GM19328 (cell line): ENCODE data around the gene POTEG.
"Not testable (repeated sequence)": the region's sequence is repeated elsewhere in the genome, so short reads cannot be mapped to it uniquely, and the experiment has no call there.

ENCODE experiments used
- ATAC-seq: cut with Tn5 transposase; IDR thresholded peaks from one replicate; pipeline ENCODE4 v1.9.1; 2021; ENCODE audit warnings: mild to moderate bottlenecking, moderate library complexity; ENCODE audit not compliant: unreplicated experiment

Gene POTEG

GRCh38 chr14:19374451-19374903 is 59.7 kb downstream of the POTEG start:
- not testable (repeated sequence) for ATAC-seq

- ATAC-seq = not testable (repeated sequence)
Measured at GRCh38 chr14:19372813-19373500, 61.2 kb downstream of the POTEG start.

- ATAC-seq = not testable (repeated sequence)
Measured at GRCh38 chr14:19371767-19372166, 62.4 kb downstream of the POTEG start.

- not testable (repeated sequence) for ATAC-seq
Measured at GRCh38 chr14:19362803-19363202, 71.3 kb downstream of the POTEG start.

GRCh38 chr14:19362323-19362722 is 71.8 kb downstream of the POTEG start:
- ATAC-seq = not testable (repeated sequence)

- not testable (repeated sequence) for ATAC-seq
Measured at GRCh38 chr14:19361636-19362253, 72.4 kb downstream of the POTEG start.

GRCh38 chr14:19360937-19361635 is 73.1 kb downstream of the POTEG start:
- not testable (repeated sequence) for ATAC-seq
